ENCODE measurements around the gene ABCA12. TPM values are rescaled to one million over a fixed set of nuclear protein-coding genes. Genes with fewer than 3 reads are reported as not detected.

The ABCA12 gene
- total and polyA plus RNA-seq, 12 donors: under 0.01 to 0.04 TPM; not detected in 10

- Histone ChIP-seq H3K9me3 (replicated peaks in 1 of 3) (no peaks in the 10 kb centered on the region), H3K4me3 (no peak overlapping the region), H3K4me1 (replicated peaks in 1 of 2) (no peaks in the 10 kb centered on the region), H3K36me3 (replicated peaks in 1 of 2) (no peaks in the 10 kb centered on the region), H3K27me3 (no peaks in the 10 kb centered on the region), H3K27ac (no peak overlapping the region)
- TF ChIP-seq POLR2A (IDR thresholded peaks at IDR 0.05): no peak
- TF ChIP-seq, protein P1, sequence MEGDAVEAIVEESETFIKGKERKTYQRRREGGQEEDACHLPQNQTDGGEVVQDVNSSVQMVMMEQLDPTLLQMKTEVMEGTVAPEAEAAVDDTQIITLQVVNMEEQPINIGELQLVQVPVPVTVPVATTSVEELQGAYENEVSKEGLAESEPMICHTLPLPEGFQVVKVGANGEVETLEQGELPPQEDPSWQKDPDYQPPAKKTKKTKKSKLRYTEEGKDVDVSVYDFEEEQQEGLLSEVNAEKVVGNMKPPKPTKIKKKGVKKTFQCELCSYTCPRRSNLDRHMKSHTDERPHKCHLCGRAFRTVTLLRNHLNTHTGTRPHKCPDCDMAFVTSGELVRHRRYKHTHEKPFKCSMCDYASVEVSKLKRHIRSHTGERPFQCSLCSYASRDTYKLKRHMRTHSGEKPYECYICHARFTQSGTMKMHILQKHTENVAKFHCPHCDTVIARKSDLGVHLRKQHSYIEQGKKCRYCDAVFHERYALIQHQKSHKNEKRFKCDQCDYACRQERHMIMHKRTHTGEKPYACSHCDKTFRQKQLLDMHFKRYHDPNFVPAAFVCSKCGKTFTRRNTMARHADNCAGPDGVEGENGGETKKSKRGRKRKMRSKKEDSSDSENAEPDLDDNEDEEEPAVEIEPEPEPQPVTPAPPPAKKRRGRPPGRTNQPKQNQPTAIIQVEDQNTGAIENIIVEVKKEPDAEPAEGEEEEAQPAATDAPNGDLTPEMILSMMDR (IDR thresholded peaks at IDR 0.05): no peak
- no peak for DNase-seq
- intact Hi-C loops (cut with DNase I): no loop called here
- WGBS, 4 donors: 84 to 90% (median 85%) methylated on average over 6 of the region's 6 CpGs
Observed at GRCh38 chr2:215098875-215099274, 39.6 kb downstream of the ABCA12 start.

DNA sequence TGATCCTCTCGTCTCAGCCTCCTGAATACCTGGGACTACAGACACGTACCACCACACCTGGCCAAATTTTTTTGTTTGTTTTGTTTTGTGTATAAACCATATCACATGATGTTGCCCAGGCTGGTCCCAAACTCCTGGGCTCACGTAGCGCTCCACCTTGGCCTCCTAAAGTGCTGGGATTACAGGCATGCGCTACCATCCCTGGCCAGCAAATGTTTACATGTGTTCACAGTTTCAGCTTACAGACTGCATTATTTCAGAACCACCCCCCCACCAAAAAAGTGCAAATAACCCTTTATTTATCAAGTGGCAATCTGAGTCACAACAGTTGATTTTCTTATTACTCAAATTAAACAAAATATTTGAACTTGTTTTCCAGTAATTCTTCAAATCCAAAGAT lies 54.3 kb downstream of the ABCA12 start:
- no peaks in the 10 kb centered on the region for H3K9me3 ChIP-seq (replicated peaks in 1 of 3)
- intact Hi-C loops (cut with DNase I): no loop called here
- no peak overlapping the region for H3K27ac ChIP-seq
- H3K27me3 ChIP-seq: no peaks in the 10 kb centered on the region
- no peaks in the 10 kb centered on the region for H3K36me3 ChIP-seq (replicated peaks in 1 of 2)
- H3K4me3 ChIP-seq: no peak overlapping the region
- no peak for DNase-seq
- TF ChIP-seq, protein P1 (IDR thresholded peaks at IDR 0.05): no peak
- no peak for TF ChIP-seq POLR2A (IDR thresholded peaks at IDR 0.05)
- WGBS, 4 donors: 80 to 93% (median 90%) methylated on average over 5 of the region's 5 CpGs
- H3K4me1 ChIP-seq (replicated peaks in 1 of 2): no peaks in the 10 kb centered on the region

GRCh38 chr2:215083146-215083545 lies 55.3 kb downstream of the ABCA12 start:
- Histone ChIP-seq H3K27me3 (no peaks in the 10 kb centered on the region), H3K36me3 (replicated peaks in 1 of 2) (no peaks in the 10 kb centered on the region), H3K9me3 (replicated peaks in 1 of 3) (no peaks in the 10 kb centered on the region), H3K4me1 (replicated peaks in 1 of 2) (no peaks in the 10 kb centered on the region), H3K27ac (no peak overlapping the region), H3K4me3 (no peak overlapping the region)
- WGBS, 4 donors: 71 to 84% (median 82%) methylated on average over 4 of the region's 4 CpGs
- TF ChIP-seq POLR2A (IDR thresholded peaks at IDR 0.05): no peak
- TF ChIP-seq, protein P1 (IDR thresholded peaks at IDR 0.05): no peak
- no peak for DNase-seq
- intact Hi-C loops (cut with DNase I): no loop called here

GRCh38 chr2:215082446-215082845 lies 56.0 kb downstream of the ABCA12 start:
- intact Hi-C loops (cut with DNase I): no loop called here
- no peak for DNase-seq
- TF ChIP-seq, protein P1 (IDR thresholded peaks at IDR 0.05): no peak
- TF ChIP-seq POLR2A (IDR thresholded peaks at IDR 0.05): no peak
- no peaks in the 10 kb centered on the region for H3K27me3 ChIP-seq
- no peak overlapping the region for H3K27ac ChIP-seq
- H3K9me3 ChIP-seq (replicated peaks in 1 of 3): no peaks in the 10 kb centered on the region
- H3K4me3 ChIP-seq: no peak overlapping the region
- H3K36me3 ChIP-seq (replicated peaks in 1 of 2): no peaks in the 10 kb centered on the region
- H3K4me1 ChIP-seq (replicated peaks in 1 of 2): no peaks in the 10 kb centered on the region
